Stimulated activated CD4-positive, alpha-beta T cell treated with anti-CD3 and anti-CD28 coated beads, Interleukin-1b, Interleukin-23, amount 100 ng/mL, for 1 hour (primary cell): ENCODE measurements around the gene SLC12A4.

Experiments used
- DNase-seq, 2 donors: peaks; one replicate each; pipeline ENCODE4 v3.0.0-alpha.2; 2020; ENCODE audit warnings: low read depth in 2 of 2

Gene SLC12A4

DNA sequence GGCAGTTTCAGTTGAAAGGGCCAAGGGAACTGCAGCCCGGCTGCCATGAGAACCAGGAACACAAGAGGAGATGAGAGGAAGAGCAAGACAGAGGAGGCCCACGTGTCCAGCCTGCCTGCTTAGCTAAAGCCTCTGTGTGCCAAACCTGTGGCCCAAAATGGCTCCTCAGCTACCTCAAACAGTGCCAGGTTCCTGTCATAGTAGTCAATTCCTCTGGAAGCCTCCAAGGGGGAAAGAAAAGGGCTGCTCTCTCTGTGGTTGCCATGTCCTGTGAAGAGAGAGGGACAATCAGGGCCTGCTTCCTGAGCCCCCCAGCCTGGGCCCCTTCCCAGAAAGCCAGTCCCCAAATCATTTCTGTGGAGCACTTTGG lies 5.2 kb downstream of the SLC12A4 start:
- DNase-seq: no peak

DNA sequence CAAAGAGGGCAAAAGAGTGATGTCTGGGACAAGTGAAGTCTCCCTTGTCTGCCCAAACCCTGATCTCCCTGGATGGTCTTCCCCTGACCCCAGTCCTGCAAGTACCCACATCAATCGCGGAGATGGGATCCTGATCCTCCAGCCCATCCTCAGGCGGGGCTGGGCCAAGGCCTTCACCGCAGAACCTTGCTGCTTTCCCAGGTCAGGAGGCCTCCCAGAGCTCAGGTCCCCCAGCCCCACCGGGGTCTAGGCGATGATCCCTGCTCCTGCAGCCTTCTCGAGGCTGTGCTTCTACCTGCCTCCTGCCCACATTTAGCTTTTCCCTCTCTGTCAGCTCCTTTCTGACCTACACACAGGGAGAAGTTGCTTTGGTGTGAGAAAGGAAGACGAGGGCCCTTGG lies 6.3 kb downstream of the SLC12A4 start:
- no peak for DNase-seq

DNA sequence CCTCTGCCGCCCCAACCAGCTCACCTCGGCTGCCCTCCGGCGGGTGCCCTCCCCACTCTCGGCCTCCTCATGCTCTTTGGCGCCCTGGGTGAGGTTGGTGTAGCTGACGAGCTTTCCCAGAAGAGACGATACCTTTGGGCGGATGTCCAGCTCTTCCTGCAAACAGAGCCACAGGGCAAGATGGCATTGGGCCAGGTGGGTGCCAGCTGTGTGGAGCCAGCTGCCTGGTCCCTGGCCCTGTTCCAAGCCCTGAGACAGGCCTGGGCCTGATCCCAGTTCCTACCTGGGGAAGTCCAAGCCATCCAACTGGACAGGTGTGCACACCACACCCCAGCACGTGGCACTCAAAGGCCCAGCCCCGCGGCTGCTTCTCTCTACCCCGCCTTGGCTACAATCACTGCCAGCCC lies 6.9 kb downstream of the SLC12A4 start:
- no peak for DNase-seq

DNA sequence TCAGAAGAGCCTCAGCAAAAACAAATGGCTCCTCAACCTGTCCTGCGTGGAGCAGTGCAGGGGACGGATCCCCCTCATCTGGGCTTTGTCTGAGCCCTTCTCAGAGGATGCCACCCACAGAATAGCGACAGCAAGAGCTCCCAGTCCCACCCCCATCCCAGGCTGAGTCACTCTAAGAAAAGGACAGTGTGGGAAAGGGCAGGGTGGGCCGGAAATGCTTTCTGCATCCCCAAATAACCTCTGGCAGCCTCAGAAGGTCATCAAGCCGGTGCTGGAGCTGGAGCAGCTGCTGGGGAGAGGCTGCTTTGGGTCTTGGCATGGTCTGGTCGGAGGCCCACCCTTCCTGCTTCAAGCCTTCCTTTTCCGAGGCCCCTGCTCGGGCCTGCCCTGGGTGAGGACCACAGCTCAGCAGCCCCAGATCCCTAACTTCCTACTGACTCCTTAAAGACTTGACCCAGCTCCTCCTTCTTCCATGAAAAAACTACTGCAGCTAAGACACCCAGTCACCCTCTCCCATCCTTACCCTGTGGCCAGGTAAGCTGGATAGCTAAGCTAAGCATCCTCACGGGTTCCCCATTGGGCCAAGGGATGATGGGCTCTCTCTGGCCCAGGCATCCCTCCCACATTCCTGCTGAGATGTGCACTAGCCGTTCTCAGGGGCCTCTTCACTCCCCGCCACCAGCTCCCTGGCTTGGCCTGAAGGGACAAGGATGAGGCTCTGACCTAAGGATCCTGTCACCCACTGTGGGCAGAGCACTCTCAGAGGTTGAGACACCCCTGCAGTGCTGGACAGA lies 8.7 kb downstream of the SLC12A4 start:
- no peak for DNase-seq

DNA sequence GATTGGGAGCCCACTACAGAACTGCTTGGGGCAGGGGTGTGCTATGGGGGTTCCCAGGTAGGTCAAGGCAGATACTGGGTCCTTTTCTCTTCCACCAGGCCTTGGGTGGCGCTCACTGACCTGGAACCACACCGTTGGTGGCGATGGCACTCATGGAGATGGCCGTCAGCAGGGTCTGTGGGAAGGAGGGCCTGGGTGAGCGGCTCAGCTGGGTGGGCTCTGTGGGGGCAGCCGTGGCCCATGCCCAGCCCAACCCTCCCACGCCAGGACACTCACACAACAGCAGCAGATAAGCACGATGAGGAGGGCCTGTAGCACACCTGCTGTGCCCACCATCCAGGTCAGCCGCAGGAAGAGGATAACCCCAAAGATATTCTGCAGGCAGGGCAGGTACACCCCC lies 10.8 kb downstream of the SLC12A4 start:
- no peak for DNase-seq

DNA sequence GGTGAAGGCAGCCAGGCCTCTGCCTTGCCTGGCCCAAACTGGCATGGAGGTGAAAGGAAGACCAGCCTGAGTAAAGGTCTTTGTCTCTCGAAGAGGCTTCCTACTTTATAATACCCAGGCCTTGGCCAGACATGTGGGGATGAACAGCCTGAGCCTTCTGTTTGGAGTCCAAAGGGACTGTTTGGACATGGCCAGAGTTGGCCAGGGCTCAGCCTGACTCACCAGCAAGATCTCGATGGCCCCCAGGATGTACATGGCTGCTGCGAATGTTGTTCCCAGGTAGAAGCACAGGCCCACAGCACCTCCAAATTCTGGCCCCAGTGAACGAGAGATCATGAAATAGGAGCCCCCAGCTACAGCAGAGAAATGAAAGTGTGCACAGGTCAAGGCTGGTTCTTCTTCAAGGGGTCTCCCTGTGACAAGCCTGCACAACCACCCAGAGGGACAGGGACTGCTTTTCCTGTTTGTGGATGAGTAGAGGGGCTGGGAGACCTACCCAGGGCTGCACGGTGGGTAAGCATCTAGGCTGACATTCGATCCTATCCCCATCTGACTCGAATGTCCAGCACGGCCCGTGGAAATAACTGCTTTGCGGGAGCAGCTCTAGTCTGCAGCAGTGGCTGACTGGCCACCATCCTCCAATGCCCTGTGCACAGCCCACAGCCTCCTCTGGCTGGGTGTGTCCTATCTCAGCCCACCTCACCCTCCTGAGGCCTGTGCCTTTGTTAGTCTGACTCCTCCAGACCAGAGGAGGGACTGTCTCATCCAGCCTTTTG lies 13.8 kb downstream of the SLC12A4 start:
- no peak for DNase-seq

DNA sequence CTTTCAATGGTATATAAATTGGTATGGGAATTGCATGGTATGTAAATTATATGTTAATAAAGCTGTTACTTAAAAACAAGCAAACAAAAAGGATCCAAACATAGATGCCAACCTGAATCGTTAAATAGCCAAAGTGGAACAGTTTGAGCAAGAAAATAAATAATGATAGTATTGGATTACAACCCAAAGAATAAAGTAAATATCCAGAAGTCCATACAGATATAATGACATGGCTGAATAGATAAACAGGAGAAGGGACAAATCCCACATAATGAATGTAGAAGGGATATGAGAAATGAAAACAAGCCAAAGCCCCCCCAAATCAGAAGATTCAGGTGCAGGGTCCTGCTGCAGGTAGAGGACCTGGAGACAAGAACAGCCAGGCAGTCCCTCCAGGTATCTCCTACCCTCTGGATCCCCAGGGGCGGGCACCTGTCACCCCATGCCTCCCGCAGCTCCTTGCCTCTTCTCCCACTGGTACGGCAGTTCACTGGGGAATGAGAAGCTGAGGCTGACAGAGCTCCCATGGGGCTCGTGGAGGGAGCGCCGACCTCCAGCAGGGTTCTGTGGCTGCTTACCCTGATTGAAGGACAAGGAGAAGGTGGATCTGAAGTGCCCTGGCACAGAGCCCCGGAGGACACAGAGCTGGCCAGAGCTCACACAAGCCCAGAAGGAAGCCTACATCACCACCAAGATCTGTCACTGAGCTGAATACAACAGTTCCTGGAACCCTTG lies 14.6 kb downstream of the SLC12A4 start:
- DNase-seq: no peak

DNA sequence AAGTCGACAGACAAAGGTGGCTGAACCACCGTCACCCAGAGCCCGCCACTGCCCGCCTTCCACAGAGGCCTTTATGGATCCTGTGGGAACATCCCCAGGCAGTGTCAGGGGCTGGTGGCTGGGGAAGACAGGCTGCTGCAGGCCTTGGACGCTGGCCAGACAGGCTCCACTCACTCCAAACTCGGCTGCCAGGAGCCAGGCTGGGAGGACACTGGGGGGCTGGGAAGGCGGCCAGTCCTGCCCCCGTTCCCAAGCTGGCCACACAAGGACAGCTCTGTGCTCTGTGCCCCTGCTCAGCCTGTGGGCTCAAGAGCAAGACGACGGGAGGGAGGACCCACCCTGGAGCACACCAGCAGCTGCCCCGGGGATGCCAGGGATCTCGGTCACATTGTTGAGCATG lies 17.0 kb downstream of the SLC12A4 start:
- no peak for DNase-seq

DNA sequence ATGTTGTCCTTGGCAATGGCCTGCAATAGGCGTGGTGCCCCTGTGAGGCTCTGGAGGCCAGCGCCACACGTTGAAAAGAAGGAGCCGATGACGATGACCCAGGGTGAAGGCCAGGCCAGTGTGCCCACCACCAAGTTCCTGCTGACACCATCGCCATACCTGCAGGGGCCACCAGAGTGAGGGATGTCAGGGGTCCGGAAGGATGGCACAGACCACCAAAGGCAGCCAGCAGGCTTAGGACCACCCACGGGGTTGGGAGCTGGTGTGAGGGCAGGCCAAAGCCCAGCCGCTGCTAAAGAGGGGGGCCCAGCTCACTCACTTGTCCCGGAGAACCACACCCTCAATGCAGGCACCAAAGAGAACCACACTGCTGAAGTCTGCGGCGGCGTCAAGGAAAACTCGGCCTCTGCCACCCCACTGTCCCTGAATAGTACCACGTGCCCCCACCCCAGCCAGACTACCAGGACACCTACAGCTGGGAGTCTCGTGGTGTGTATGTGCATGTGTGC lies 18.0 kb downstream of the SLC12A4 start:
- DNase-seq: no peak

DNA sequence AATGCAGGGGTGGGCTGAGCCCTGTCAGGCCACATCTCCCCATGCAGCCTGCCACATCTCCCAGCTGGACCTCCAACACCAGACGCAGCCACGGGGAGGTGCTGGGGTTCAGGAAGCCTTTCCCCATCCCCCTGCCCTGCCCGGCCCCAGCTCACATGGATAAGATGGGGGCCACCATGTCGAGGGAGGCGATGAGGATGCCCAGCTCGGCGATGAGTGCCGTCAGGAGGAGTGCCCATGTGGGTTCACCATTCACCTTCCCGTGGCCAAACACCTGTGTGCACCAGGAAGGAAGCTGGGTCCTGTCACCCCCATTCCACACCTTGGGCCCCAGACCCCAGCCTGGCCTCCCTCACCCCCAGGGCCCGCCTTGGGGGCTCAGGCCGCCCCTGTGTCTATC lies 18.8 kb downstream of the SLC12A4 start:
- no peak for DNase-seq

DNA sequence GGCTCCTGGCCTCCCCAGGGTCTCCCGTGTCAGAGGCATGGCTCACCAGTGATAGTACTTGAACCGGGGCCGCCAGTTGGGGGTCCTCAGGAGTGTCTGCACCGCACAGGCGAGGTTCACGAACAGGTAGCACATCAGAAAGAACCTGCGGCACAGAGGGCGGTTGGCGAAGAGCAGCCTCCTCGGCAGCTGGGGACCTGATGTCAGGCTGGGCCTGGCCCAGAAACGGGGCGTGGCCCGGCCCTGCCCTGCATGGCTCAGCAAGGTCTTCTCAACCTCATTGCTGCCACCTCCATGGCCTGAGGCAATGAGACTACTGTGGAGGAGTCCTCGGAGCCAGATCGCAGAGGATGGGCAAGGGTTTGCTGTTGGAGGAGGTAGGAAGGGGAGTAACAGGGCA lies 20.4 kb downstream of the SLC12A4 start:
- no peak for DNase-seq

DNA sequence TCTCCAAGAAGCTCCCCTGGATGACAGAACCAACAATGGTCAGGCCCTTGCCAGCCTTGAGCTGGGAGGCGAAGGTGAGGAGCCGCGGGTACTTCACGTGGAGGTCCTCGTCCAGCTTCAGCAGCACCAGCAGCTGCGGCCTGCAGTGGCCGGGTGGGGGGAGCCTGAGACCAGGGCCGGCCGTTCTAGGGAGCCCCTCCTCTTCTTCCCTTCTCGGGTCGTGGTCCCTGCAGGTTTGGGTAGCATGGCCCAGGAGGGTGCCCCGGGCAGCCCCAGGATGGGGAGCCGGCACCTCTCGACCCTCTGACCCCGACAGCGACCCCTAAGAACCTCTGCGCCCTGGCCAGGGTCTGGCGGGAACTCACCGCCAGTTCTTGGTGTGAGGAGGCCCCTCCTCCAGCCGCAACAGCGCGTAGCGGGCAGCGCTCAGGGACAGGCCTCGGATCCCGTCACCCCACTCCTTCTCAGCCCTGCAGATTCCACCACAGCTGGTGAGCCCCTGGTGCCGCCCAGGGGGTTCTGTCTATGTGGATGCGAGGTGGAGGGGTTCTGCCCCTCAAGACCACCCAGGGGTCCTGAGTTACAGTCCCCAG lies 21.4 kb downstream of the SLC12A4 start:
- DNase-seq: no peak

DNA sequence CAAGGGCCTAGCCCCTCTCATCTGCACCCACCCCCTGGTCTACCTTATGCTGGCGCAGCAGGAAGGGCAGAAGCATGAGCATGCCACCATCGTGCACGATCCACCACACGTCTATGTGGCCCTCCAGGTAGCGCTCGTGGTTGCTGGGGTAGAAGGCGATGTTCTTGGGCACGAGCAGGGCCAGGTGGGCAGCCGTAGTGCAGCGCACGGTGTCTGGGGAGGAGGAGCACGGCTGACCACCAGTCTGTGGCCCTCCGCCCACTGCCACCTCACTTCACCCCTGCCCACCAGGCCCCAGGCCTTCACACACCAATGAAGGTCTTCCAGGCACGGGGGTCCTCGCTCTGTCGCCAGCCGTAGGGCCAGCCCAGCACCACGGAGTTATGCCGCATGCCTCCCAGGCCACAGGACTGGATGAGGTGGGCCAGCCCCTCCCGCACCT lies 22.3 kb downstream of the SLC12A4 start:
- no peak for DNase-seq

DNA sequence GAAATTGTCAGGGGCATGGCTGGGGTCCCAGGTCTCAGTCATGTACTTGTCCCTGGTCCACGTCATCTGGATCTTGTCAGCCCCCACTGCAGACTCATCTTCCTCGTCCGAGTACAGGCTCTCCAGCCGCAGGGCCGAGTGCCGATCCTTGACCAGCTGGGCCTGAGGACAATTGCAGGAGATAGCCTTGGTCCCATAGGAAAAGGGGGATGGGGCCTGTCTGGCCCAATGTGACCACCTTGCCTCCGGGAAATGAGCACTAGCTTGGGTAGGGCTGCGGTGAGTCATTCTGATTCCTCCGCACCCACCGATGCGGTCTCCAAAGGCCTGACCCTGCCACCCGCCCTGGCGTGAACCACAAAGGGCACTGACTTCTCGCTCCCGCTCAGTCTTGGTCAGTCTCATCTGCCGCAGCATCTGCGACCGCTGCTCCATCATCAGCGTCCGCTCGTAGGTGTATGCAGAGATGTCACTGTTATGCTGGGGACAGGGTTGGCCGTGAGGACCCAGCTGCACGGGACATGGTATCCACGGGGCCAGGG lies 23.0 kb downstream of the SLC12A4 start:
- DNase-seq: no peak

DNA sequence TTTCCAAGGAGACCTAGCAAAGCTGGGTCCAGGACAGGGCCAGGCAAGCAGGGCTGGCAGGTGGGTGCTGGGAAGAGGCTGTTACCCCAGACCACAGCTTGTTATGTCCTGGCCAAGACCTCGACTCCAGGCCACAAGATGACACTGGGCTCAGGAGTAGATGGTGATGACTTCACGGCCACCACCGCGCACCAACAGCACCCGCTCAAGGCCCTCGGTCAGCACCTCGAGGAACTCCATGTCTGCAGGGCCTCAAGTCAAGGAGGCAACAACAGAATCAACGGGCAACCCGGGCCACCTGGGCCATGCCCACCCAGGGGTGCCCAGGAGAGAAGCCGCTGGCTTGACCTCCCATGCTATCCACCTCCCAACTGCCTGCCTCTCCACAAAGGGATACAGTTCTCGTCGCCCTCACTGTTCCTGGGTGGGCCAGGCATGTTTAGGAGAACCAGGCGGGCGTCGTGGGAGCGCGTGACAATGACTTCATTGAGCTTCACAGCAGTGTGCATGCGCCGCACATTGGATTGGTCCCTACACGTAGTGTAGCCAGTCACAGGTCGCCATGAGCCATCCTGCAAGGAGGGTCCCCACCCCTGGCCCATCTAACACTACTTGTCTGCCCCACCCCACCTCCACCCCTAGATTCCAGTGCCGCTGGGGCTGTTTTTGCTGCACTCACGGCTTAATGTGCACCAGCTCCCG lies 23.6 kb downstream of the SLC12A4 start:
- DNase-seq: no peak

DNA sequence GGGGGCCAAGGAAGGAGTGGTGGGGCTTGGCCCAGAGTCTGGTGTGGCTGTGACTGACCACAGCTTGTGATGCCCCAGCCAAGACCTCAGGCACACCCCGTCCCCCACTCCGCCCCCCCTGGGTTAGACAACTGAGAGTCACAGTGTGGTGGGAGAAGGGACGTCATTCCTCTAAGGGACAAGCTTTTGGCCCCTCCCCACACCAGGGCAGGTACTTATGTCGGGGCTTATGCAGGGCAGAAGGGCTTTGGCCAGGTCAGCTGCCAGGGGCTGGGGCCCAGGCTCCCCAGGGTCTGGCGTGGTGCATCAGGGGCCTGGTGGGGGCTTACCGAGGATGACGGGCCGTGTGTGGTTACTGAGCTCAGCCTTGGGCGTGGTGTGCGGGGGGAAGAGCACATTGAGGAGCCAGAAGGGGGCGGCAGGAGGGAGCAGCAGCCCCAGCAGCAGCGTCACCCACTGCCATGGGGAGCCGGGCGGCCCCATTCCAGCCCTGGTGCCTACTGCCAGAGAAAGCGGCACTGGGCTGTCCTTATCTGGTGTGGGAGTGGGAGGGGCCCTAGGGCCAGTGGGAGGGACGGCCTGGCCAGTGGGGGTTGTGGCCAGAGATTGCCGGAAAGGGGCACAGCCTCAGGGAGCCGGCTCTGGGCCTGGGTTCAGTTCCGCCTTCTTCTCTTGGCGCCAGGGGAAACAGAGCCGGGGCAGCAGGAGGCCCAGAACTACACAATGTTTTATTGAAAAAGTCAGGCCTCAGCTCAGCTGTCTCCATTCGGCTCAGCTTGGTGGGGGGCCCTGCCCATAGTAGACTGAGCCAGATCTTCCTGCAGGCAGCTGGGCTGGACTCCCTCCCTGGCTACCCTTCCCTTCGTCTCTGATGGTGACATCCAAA lies 24.6 kb downstream of the SLC12A4 start, which contains the start of gene LCAT:
Gene LCAT (minus strand): TSS at position 502 of the 886 bp plus-strand sequence. CDS start 19 bp downstream, at position 483.
- no peak for DNase-seq

DNA sequence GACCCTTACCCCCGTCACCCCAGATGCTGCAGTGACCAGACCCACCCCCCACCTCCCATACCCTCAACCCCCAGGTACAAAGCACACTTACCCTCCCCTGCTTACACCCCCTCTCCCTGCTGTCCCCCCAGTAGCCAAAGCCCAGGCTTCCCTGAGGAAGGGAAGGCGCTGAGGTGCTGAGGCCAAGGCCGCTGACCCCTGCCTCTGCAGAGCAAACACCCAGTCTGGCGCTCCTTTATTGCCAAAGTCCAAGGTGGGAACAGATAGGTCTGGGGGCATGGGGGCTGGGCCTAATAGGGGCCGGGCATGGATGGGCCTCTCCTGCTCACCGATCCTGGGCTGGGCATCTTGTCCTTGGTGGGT lies 25.2 kb downstream of the SLC12A4 start:
- DNase-seq: no peak

DNA sequence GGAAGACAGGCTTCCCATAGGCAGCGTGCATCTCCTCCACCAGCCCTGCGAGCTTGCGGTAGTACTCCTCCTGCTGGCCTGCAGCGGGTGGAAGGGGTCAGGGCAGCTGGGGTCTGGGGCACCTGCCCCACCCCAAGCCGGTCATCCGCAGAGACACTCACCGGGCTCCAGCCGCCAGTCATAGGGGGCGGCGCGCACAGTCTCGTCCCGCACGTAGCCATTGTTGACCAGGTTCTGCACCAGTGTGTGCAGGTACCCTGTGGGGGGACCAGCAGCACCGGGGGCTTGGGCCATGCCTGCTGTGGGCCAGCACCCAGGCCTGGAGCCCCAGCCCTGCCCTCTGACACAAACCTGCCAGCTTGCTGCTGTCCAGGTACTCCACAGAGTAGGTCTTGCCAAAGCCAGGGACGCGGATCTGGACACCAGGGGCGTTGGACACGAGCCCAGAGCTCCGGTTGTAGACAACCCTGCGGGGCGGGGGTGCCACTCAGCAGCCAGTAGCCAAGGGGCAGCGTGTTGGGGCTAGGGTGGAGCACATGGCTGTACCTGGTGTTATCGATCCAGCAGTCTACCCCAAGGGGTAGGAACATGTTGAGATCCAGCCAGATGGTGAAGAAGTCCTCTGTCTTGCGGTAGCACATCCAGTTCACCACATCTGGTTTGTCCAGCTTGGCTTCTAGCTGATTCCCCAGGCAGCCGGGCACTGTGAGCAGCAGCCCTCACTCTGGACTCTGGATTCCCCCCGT lies 25.8 kb downstream of the SLC12A4 start:
- no peak for DNase-seq

DNA sequence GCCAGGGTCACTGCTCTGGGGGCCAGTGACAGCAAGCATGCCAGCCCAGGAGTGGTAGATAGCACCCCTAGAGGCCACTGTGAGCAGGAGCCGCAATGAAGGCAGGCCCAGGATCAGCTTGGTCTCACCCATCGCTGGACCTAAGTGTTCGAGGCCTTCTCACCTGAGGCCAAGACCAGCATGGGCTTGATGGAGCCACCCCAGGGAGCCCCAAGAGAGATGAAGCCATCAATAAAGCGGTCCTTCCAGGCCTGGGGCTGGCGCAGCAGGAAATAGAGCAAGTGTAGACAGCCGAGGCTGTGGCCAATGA lies 26.3 kb downstream of the SLC12A4 start:
- DNase-seq: no peak
